SW 1271 (cell line): Measurements from ENCODE around the gene OSBPL2.

Experiments used
- DNase-seq, 2 experiments: peaks; one replicate each; lab custom pipeline; 2025; lab: John Stamatoyannopoulos, UW

The OSBPL2 gene

GRCh38 chr20:62258499-62259293 is 20.4 kb downstream of the OSBPL2 start:
- no peak for DNase-seq

- no peak for DNase-seq
These were observed 20.9 kb downstream of the OSBPL2 start for GRCh38 chr20:62259294-62259565.

- DNase-seq = no peak
These were observed 23.7 kb downstream of the OSBPL2 start for GRCh38 chr20:62262064-62262463.

GRCh38 chr20:62263396-62263795 is 25.1 kb downstream of the OSBPL2 start:
- DNase-seq = no peak

- no peak for DNase-seq
These were observed 27.0 kb downstream of the OSBPL2 start for GRCh38 chr20:62265365-62265764.

GRCh38 chr20:62266340-62266739 is 28.0 kb downstream of the OSBPL2 start:
- no peak for DNase-seq

- no peak for DNase-seq
These were observed 28.5 kb downstream of the OSBPL2 start for GRCh38 chr20:62266851-62267250.

- no peak for DNase-seq
These were observed 29.2 kb downstream of the OSBPL2 start for GRCh38 chr20:62267543-62267942.

GRCh38 chr20:62268228-62268900 is 30.0 kb downstream of the OSBPL2 start:
- DNase-seq = no peak

- DNase-seq = no peak
These were observed 31.1 kb downstream of the OSBPL2 start for GRCh38 chr20:62269378-62269777.

- no peak for DNase-seq
These were observed 31.6 kb downstream of the OSBPL2 start for GRCh38 chr20:62269871-62270270.

GRCh38 chr20:62272200-62272599 is 33.9 kb downstream of the OSBPL2 start:
- DNase-seq = no peak

- DNase-seq = no peak
These were observed 35.1 kb downstream of the OSBPL2 start for GRCh38 chr20:62273416-62273815.

GRCh38 chr20:62274332-62274950 is 36.1 kb downstream of the OSBPL2 start:
- no peak for DNase-seq

GRCh38 chr20:62275219-62275618 is 36.9 kb downstream of the OSBPL2 start:
- DNase-seq = no peak

GRCh38 chr20:62276439-62276838 is 38.1 kb downstream of the OSBPL2 start:
- no peak for DNase-seq

- DNase-seq = no peak
These were observed 38.9 kb downstream of the OSBPL2 start for GRCh38 chr20:62277253-62277652.

- no peak for DNase-seq
These were observed 42.0 kb downstream of the OSBPL2 start for GRCh38 chr20:62280303-62280702.

GRCh38 chr20:62281161-62281933 is 43.0 kb downstream of the OSBPL2 start:
- no peak for DNase-seq

GRCh38 chr20:62282103-62282502 is 43.8 kb downstream of the OSBPL2 start:
- no peak for DNase-seq

- DNase-seq = no peak
These were observed 44.7 kb downstream of the OSBPL2 start for GRCh38 chr20:62282877-62283503.

- no peak for DNase-seq
These were observed 46.1 kb downstream of the OSBPL2 start for GRCh38 chr20:62284448-62284847.
